HEK293T (cell line): Measurements from ENCODE around the gene KRTAP4-4.

ENCODE experiments used
- ELF4 ChIP-seq: fragments of 450-650 bp; IDR thresholded peaks from 2 replicates; pipeline ENCODE4 v1.6.1; 2017; ENCODE audit warnings: antibody characterized with exemption
- FOXA1 ChIP-seq: fragments of 450-650 bp; IDR thresholded peaks from 2 replicates; pipeline ENCODE4 v1.6.1; 2016; ENCODE audit warnings: mild to moderate bottlenecking
- FOXK2 ChIP-seq: fragments of 450-650 bp; IDR thresholded peaks from 2 replicates; pipeline ENCODE4 v1.6.1; 2016; ENCODE audit warnings: mild to moderate bottlenecking
- FOXM1 ChIP-seq: fragments of 450-650 bp; IDR thresholded peaks from 2 replicates; pipeline ENCODE4 v1.6.1; 2017; ENCODE audit warnings: mild to moderate bottlenecking, borderline replicate concordance
- HDGF ChIP-seq: fragments of 450-650 bp; IDR thresholded peaks from 2 replicates; pipeline ENCODE4 v1.6.1; 2017; ENCODE audit warnings: antibody characterized with exemption, borderline replicate concordance
- LEF1 ChIP-seq: fragments of 450-650 bp; IDR thresholded peaks from 2 replicates; pipeline ENCODE4 v1.6.1; 2017; ENCODE audit warnings: mild to moderate bottlenecking, borderline replicate concordance
- NFRKB ChIP-seq: fragments of 450-650 bp; IDR thresholded peaks from 2 replicates; pipeline ENCODE4 v1.6.1; 2016; ENCODE audit warnings: mild to moderate bottlenecking, moderate library complexity
- SP1 ChIP-seq: fragments of 450-650 bp; IDR thresholded peaks from 2 replicates; pipeline ENCODE4 v1.6.1; 2017
- SUZ12 ChIP-seq: fragments of 450-650 bp; IDR thresholded peaks from 2 replicates; pipeline ENCODE4 v1.6.1; 2016; ENCODE audit warnings: mild to moderate bottlenecking

DNA sequence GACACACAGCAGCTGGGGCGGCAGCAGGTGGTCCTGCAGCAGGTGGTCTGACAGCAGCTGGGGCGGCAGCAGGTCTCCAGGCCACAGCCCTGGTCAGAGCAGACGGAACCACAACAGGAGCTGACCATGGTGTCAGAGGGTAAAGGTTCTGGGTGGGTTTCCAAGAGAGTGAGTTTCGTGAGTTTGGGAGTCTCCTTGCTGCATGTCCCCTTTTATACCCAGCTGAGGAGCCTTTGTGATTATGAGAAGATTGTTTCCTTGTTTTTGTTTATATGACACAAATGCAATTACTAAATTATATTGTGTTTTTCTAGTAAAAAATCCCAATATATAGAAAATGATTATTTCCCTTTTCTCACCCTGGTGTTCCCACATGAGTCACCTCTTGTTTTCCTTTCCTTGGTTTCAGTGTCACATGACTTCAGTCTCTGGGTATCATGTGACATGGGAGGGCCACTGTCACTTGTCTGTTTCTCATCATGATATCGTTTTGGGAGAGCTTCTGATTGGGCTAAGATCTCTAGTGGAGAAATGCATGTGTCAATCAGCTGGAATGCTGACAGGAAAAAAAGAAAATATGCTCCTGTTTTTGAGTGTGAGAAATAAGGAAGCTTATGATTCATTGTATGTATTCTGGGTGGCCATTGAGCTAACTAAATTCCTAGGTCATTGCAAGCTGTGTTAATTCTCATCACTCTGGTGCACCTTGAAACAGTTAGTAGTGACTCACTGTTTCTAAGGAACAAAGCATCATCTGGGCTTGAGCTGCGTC, 20.0 kb downstream of the KRTAP4-4 start, which contains the start of gene KRTAP4-6:
- TF ChIP-seq NFRKB (no peak), HDGF (no peak), ELF4 (no peak), SUZ12 (no peak), FOXM1 (no peak), SP1 (no peak), FOXK2 (no peak), FOXA1 (no peak), LEF1 (no peak)
